Renal cortex interstitium (tissue), 11 donors: Measurements from ENCODE around the gene LRRN2. TPM values are rescaled to one million over a fixed set of nuclear protein-coding genes. Genes with fewer than 3 reads are reported as not detected.
"Not testable (repeated sequence)": the region's sequence is repeated elsewhere in the genome, so short reads cannot be mapped to it uniquely, and the experiment has no call there.

ENCODE experiments used
- DNase-seq, 11 donors: peaks; one replicate each; pipeline ENCODE4 v3.0.0-alpha.2; 2013; ENCODE audit warnings: low read depth in 9 of 11, low spot score in 4 of 11; ENCODE audit errors: extremely low read depth in 1 of 11
- polyA plus RNA-seq, 3 donors: library from polyadenylated mRNA; unstranded; fragments of 120-200 nt; gene quantifications; one replicate each; pipeline ENCODE4 v1.2.1, GENCODE V29; 2013; ENCODE audit not compliant: insufficient read length in 3 of 3

LRRN2 gene
- polyA plus RNA-seq, 3 donors, result 10.8 to 14.2 (median 13.4) TPM

DNA sequence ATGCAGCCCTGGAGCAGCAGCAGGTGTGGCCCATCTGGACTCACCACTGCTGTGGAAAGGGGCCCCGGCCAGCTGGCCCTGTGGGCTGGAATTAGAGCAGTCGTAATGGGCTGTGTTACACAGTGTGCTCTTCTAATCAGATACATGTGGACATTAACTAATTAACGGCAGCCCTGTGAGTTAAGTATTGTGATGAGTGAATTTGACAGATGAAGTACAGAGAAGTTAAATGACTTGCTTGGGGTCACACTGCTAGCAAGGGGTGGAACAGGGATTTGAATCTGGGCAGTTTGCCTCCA, 110.7 kb downstream of the LRRN2 start:
- no peak for DNase-seq

DNA sequence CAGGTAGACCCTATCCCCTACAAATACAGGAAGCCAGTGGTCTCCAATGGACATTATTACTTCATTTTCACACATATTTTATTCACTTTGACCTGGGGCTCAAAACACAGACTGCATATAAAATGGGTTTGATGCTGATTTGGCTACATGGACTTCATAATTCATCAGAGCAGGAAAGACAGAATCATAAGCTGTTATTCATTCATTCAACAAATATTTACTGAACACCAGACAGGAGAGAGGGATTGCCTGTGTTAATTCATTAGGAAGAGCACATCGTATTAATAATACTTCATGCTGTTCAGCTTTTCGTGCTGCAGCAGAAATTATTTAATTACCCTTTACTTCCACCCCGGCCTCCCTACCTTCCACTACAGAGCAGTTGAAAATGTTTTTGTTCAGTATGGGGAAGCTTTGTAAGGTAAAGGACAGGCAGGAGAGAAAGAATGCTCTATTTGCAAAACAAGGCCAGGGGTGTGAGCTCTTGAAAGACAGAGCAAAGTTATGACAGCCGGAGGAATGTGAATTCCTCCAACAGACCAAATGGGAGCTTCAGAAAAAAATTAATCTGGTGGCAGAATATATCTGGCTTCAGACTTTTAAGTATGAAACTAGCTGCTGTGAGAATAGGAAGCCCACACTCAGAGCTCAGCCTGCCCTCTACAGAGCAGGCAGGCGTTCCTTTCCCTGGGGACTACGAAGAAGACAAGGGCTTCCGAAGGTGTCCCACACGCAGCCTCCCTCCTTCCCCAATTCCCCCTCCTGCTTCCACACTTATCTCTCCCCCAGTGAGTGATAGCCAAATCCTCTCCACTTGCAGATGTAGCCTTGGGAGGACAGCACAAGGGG, 111.3 kb downstream of the LRRN2 start:
- DNase-seq, result no peak

DNA sequence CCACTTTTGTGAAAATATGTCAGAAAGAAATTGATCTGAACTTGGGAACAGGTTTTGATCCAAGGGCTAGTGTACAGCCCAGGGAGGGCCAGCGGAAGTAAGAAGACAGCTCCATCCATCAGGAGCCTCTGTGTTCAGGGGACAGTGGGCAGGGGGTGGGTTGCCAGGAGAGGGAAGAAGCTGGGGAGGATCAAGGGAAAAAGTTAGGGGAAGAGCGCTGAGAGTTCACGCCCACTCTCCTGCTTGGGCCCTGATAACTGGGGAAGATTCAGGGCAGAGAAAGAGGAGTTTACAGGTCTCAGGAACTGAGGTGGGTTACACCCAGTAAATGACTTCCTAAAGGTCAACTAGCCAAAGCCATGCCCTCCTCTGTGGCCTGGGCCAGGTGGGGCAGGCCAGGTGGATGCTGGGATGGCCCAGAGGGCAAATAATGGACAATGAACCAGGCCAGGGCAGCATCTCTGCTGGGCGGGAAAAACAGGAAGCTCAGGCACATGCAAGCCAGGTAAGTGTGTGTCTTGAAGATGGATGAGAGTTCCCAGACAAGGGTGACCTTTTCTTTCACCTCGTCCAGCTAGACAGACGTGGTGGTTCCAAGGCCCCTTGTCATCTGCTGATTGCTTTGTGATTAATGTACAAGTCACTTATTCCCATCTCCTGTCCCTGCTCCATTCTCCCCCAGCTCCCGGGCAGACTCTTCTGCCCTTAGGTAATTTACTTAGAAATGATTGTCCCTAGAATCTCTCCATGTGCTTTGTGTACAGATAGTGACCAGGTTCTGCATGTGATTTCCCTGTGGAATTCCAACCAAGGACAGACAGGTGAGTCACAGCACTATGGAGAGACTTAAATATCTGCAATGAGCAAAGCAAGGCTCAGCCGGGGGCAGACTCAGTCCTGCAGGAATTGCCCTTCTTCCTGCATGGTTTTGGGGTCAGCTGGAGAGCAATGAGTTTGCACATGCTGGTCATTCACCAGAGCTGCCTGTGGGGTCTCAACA, 112.3 kb downstream of the LRRN2 start:
- no peak for DNase-seq

DNA sequence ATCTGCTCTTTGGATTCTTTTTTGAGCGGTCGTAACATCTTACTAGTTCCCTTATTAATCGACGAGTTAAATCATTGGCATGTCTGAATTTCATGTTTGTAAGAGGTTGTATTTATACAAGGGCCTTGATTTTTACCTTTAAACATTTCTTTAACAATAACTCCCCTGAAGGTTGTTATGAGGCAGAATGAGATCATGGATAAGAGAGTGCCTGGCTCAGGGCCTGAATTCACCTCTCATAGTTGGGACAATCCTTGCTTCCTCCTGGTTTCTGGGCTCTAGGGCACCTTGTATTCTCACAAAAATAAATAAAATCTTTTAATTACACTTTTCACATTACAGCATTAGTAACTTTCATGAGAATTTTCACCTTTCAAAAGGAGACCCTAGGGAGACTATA, 113.9 kb downstream of the LRRN2 start:
- no peak for DNase-seq

DNA sequence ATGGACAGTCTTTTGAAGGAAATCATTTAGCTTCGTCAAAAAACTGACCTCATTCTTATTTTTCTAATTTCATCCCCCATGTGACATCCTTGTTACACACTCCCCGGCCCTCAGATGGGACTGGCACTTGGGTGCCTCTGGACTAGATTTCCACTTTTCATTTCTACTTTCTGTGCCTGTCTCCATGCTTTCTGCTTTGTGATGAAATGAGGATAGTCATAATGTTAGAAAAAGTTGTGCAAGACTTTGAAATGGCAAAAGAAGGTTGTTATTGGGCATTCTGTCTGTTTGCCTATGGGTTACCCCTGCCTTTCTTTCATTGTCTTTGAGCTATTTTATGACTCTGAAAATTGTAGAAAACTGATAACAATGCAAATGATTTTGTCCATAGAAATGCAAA, 114.4 kb downstream of the LRRN2 start:
- DNase-seq, result no peak

DNA sequence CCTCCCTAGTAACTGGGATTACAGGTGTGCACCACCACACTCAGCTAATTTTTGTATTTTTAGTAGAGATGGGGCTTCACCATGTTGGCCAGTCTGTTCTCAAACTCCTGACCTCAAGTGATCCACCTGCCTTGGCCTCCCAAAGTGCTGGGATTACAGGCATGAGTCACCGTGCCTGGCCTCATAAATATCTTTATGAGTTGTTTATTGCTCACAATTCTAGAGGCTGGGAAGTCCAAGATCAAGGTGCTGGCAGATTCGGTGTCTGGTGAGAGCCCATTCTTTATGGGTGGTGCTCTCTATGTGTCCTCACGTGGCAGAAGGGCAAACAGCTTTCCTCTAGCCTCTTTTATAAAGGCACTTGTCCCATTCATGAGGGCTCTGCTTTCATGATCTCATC, 115.5 kb downstream of the LRRN2 start:
- not testable (repeated sequence) for DNase-seq

DNA sequence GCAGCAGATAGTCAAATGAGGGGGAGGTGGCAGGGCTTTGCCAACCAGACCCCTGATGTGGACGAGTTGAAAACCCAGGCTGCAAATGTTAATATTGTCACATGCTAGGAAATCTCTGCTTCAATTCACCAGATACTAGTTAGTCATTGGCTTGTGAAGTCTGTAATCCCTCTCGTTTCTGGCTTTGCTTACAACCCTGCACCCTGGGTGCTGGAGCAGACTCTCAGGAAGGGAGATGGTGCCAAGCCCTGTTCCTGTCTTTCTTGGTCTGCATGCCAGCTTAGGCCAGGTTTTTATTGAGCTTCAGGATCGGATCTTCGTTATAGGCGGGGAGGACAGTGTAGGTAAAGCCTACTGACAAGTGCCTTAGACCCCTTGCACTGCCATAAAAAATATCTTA, 116.1 kb downstream of the LRRN2 start:
- no peak for DNase-seq

DNA sequence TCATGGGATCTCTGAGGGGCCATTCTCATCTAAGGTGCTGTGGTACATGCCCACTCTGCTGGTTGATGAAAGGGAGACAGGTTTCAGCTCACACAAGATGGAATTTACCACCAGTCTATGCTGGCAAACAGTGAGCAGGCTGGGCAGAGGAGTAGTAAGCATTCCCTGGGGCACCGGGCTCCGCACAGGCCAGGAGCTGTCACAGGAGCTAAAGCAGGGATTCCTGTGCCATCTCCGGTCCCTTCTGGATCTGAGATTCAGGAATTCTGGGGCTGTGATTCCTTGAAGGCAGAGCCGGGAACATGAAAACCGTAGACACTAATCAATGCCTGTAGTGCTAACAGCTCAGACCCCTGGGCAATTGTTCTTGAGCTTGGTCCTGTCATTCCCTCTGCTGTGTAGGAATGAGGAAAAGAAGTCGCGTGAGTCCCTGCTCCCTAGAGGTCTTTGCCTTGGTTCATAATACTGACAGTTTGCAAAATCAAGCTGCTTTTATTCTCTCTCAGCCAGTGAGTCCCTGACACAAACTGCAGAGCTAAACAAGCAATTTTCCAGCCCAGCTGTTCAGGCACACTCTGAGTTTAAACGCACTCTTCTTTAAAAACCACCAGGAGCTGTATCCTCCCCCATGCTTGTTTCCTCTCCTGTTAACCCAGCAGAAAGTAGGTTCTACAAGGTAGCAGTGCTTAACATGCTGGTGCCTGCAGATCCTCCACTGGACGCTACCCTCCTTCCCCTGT, 116.8 kb downstream of the LRRN2 start:
- peak in 1 of 11 donors; percentile 24 for DNase-seq

Other genes starting within 250 kb of the LRRN2 start
- 10 to 100 TPM; 14.8 to 21.1 (median 19.6) TPM for gene PIK3C2B, start 190.9 kb downstream of the LRRN2 start, polyA plus RNA-seq
- 10 to 100 TPM; 27.2 to 66.0 (median 33.5) TPM for gene MDM4, start 169.3 kb downstream of the LRRN2 start, polyA plus RNA-seq
- gene NFASC, start 185.1 kb upstream of the LRRN2 start, polyA plus RNA-seq, result 10 to 100 TPM; 17.2 to 22.5 (median 18.6) TPM